ENCODE measurements around the gene MSI2.

MSI2 gene

DNA sequence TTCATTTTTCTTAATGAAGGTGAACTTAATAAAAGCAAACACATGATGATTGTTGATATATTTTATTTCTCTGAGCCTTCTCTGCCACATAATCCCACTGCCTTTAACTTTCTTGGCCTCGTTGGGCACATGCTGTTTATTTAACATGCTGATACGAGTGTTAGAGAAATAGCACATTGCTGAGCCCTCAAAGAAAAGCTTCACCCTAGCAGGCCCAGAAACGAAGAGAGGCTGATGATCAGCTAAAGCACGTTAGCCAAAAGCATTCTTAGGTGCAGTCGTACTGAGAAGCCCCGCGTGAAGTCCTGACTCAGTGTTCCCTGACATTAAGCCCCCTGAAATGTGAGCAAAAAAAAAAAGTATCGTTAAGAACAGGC, 366.0 kb downstream of the MSI2 start:
- no peak for DNase-seq (ENCODE audit: low read depth, low spot score)

DNA sequence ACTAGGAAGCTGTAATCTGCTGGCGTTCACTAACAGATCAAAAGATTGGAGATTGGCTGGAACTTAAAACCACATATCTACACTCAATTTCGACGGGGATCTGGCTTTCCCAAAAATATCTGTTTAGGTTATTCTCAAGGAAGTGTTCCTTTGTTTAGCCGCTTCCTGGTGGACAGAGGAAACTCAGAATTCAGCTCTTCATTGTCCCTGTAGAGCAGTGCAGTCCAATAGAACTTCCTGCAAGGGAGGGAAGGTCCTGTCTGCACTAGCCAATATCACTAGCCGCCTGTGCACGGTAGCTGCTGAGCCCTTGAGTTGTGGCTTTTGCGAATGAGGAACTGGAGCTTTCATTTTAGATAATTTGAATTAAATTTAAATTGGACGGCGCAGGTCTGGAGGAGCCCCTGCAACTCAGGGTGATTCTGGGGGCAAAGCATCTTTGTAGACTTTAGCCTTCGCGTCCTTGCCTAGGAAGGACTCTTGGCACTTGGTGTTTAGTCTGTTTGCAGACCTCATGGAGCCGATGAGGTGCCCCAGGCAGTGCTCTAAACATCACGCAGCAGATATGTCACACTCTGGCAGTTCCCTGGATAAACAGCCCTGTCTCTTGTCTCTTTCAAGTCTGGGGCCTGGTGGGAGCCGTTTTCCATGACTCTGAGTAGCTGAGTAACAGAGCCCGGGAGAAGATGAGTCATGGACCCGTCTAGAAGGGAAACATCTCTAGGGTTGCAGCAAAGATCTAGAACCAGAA, 366.5 kb downstream of the MSI2 start:
- Histone ChIP-seq H3K36me3 (ENCODE audit: insufficient read depth, low read length) (no peaks in the 10 kb centered on the region), H3K9me3 (ENCODE audit: low read depth, low read length) (no peaks in the 10 kb centered on the region), H3K27ac (no peak overlapping the region), H3K9ac (ENCODE audit: insufficient read length) (no peak overlapping the region), H3K4me3 (no peak overlapping the region)
- DNase-seq (ENCODE audit: low read depth, low spot score), result no peak
- TF ChIP-seq EZH2 (IDR thresholded peaks at IDR 0.05) (no peak), POLR2AphosphoS5 (IDR thresholded peaks at IDR 0.05; ENCODE audit: borderline replicate concordance, low read depth, low read length) (no peak), FOXP2 (optimal IDR thresholded peaks at IDR 0.05; ENCODE audit: control extremely low read depth, extremely low read length, insufficient read depth) (no peak)

More for the DNA sequence above, 366.0 kb downstream of the MSI2 start:
- H3K27ac ChIP-seq, result no peak overlapping the region
- H3K9ac ChIP-seq (ENCODE audit: insufficient read length), result no peak overlapping the region
- H3K36me3 ChIP-seq (ENCODE audit: insufficient read depth, low read length), result no peaks in the 10 kb centered on the region
- H3K4me3 ChIP-seq, result no peak overlapping the region
- TF ChIP-seq EZH2 (IDR thresholded peaks at IDR 0.05) (no peak), POLR2AphosphoS5 (IDR thresholded peaks at IDR 0.05; ENCODE audit: borderline replicate concordance, low read depth, low read length) (no peak), FOXP2 (optimal IDR thresholded peaks at IDR 0.05; ENCODE audit: control extremely low read depth, extremely low read length, insufficient read depth) (no peak)
- H3K9me3 ChIP-seq (ENCODE audit: low read depth, low read length), result no peaks in the 10 kb centered on the region; the same call in 1 of the 2 replicates

DNA sequence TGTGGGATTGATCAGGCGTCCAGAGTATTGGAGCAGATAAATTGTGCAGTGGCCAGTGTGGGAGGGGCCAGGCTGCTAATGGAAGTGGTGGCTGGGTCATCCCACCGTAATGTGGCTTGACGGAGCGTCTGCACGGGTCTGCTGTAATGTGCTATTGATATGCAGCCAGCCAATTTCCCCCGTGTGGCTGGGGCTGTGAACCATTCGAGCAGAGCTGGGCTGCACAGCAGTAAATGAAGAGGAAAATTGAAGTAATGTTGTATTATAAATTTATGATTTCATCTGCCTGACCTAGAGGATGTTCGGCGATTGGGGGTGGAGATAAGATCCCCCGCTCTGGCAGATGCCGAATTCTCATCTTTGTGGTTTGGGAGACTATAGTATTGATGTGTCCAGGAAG, 367.3 kb downstream of the MSI2 start:
- TF ChIP-seq FOXP2 (optimal IDR thresholded peaks at IDR 0.05; ENCODE audit: control extremely low read depth, extremely low read length, insufficient read depth) (no peak), EZH2 (IDR thresholded peaks at IDR 0.05) (no peak), POLR2AphosphoS5 (IDR thresholded peaks at IDR 0.05; ENCODE audit: borderline replicate concordance, low read depth, low read length) (no peak)
- H3K9me3 ChIP-seq (ENCODE audit: low read depth, low read length), result no peaks in the 10 kb centered on the region
- H3K9ac ChIP-seq (ENCODE audit: insufficient read length), result no peak overlapping the region
- H3K36me3 ChIP-seq (ENCODE audit: insufficient read depth, low read length), result no peaks in the 10 kb centered on the region
- H3K4me3 ChIP-seq, result no peak overlapping the region
- no peak for DNase-seq (ENCODE audit: low read depth, low spot score)
- no peak overlapping the region for H3K27ac ChIP-seq

DNA sequence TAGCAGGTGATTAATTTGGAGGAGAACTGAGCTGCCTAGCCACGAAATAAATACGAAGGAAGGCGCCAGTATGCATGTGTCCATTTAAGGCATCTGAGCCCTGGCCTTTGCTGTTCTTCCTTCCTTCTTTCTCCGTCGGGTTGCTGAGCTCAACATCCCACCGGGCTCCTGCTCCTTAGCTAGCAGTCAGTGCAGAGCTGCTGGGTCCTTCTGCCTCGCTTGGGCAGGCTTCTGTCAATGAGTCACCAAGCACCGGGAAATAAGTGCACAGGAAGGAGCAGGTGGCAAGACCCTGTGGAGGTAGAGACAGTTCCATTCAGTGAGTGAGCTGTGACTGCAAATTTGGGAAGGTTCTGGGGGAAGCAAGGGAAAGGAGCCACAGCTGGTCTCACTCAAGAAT, 368.1 kb downstream of the MSI2 start:
- no peak for DNase-seq (ENCODE audit: low read depth, low spot score)
- Histone ChIP-seq H3K9me3 (ENCODE audit: low read depth, low read length) (no peaks in the 10 kb centered on the region), H3K36me3 (ENCODE audit: insufficient read depth, low read length) (no peaks in the 10 kb centered on the region), H3K27ac (no peak overlapping the region), H3K9ac (ENCODE audit: insufficient read length) (no peak overlapping the region), H3K4me3 (no peak overlapping the region)
- TF ChIP-seq EZH2 (IDR thresholded peaks at IDR 0.05), result no peak
- no peak for TF ChIP-seq FOXP2 (optimal IDR thresholded peaks at IDR 0.05; ENCODE audit: control extremely low read depth, extremely low read length, insufficient read depth)
- TF ChIP-seq POLR2AphosphoS5 (IDR thresholded peaks at IDR 0.05; ENCODE audit: borderline replicate concordance, low read depth, low read length), result no peak

DNA sequence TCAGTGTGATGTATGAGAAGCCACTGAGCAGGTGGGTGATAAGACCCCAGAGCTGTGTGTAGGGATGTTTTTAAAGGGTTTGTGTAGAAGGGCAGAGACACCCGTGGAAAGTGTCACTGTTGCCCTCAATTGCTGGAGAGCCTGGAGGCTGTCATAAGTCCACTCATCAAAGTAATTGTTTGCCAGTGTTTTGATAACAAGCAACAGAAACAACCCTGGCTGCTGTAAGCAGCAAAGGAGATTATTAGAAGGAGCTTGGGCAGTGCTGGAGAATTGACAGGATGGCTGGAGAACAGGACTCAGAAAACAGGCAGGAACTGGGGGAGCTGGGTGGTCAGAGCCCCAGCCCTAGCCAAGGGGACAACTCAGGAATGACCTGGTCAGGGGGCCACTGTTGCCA, 369.2 kb downstream of the MSI2 start:
- TF ChIP-seq FOXP2 (optimal IDR thresholded peaks at IDR 0.05; ENCODE audit: control extremely low read depth, extremely low read length, insufficient read depth) (no peak), POLR2AphosphoS5 (IDR thresholded peaks at IDR 0.05; ENCODE audit: borderline replicate concordance, low read depth, low read length) (no peak), EZH2 (IDR thresholded peaks at IDR 0.05) (no peak)
- no peak overlapping the region for H3K4me3 ChIP-seq
- H3K9ac ChIP-seq (ENCODE audit: insufficient read length), result no peak overlapping the region
- H3K36me3 ChIP-seq (ENCODE audit: insufficient read depth, low read length), result no peaks in the 10 kb centered on the region
- DNase-seq (ENCODE audit: low read depth, low spot score), result no peak
- H3K27ac ChIP-seq, result no peak overlapping the region
- no peaks in the 10 kb centered on the region for H3K9me3 ChIP-seq (ENCODE audit: low read depth, low read length)

DNA sequence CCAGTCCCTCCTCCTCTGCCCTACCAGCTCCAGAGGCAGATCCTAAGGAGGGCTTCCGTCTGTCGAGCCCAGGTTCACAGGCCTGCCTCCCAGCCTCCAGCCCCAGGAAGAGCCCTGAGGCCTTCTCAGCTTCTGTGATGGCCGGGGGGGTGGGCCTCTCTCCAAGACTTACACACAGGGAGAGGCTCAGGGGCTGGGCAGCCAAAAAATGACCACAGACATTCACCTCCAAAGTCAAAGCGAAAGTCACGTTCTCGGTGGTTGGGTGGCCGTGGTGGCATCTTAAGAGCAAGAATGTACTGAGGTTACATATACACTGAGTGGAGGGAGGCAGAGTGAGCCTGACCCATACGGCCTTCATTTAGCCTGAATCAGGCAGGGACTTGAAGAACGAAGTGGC, 369.6 kb downstream of the MSI2 start:
- Histone ChIP-seq H3K27ac (no peak overlapping the region), H3K4me3 (no peak overlapping the region), H3K9ac (ENCODE audit: insufficient read length) (no peak overlapping the region), H3K36me3 (ENCODE audit: insufficient read depth, low read length) (no peaks in the 10 kb centered on the region), H3K9me3 (ENCODE audit: low read depth, low read length) (no peaks in the 10 kb centered on the region)
- DNase-seq (ENCODE audit: low read depth, low spot score), result no peak
- TF ChIP-seq FOXP2 (optimal IDR thresholded peaks at IDR 0.05; ENCODE audit: control extremely low read depth, extremely low read length, insufficient read depth), result no peak
- TF ChIP-seq EZH2 (IDR thresholded peaks at IDR 0.05), result no peak

DNA sequence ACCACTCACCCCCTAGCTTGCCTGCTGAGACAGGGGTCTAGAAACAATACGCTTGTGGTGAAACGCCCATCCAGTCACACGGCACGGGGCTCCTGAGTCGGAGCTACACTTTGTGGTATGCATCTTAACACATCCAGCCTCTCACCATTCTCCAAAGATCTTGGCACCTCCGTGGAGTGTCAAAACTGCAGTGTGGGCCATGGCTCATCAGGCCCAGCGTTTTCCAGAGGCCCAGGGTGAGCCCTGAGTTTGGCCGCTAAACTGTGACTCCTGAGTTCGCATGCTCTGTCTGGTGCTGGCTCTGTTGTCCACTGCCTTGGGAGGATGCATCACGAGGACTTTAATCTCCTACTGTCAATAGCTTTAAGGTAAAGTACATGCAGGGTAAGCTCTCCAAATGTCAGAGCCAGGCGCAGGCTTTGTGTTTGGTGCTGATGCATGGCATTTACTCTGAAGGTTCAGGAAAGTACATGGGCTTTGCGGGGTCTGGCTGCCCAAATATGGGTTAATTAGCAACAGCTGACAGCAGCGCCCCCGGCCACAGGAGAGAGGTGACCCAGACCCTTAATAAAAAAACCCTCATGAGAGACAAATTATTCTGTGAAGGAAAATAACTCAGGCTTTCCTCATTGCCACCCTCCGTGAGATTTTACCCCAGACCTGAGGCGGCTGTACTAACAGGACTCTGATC, 370.3 kb downstream of the MSI2 start:
- TF ChIP-seq EZH2 (IDR thresholded peaks at IDR 0.05) (no peak), POLR2AphosphoS5 (IDR thresholded peaks at IDR 0.05; ENCODE audit: borderline replicate concordance, low read depth, low read length) (no peak), FOXP2 (optimal IDR thresholded peaks at IDR 0.05; ENCODE audit: control extremely low read depth, extremely low read length, insufficient read depth) (no peak)
- no peak for DNase-seq (ENCODE audit: low read depth, low spot score)
- H3K9me3 ChIP-seq (ENCODE audit: low read depth, low read length), result no peaks in the 10 kb centered on the region
- no peak overlapping the region for H3K4me3 ChIP-seq
- H3K9ac ChIP-seq (ENCODE audit: insufficient read length), result no peak overlapping the region
- H3K27ac ChIP-seq, result no peak overlapping the region
- H3K36me3 ChIP-seq (ENCODE audit: insufficient read depth, low read length), result no peaks in the 10 kb centered on the region

DNA sequence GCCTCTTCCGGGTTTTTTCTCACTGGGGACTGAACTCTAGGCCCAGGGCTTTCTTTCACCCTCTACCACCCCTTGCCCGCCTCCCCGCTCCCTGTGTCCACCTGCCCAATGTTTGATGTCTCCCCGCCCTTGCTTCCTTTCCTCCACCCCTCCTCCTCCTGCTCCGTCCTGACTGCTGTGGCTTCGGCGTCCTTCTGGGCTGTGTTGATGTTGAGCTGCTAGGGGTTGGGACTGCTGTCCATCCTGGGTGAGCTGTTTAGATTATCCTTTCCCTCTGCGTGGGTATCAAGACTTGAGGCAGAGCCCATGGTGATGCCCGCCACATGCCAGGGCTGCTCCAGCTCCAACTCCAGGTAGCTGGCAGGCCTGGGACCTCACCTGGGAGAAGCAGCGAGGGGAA, 371.3 kb downstream of the MSI2 start:
- Histone ChIP-seq H3K9ac (ENCODE audit: insufficient read length) (no peak overlapping the region), H3K4me3 (no peak overlapping the region), H3K9me3 (ENCODE audit: low read depth, low read length) (no peaks in the 10 kb centered on the region), H3K36me3 (ENCODE audit: insufficient read depth, low read length) (no peaks in the 10 kb centered on the region), H3K27ac (no peak overlapping the region)
- DNase-seq (ENCODE audit: low read depth, low spot score), result no peak
- TF ChIP-seq EZH2 (IDR thresholded peaks at IDR 0.05) (no peak), POLR2AphosphoS5 (IDR thresholded peaks at IDR 0.05; ENCODE audit: borderline replicate concordance, low read depth, low read length) (no peak), FOXP2 (optimal IDR thresholded peaks at IDR 0.05; ENCODE audit: control extremely low read depth, extremely low read length, insufficient read depth) (no peak)

Measured in SK-N-MC (cell line).